Measurements from ENCODE around the gene ADRA2B. TPM values are rescaled to one million over a fixed set of nuclear protein-coding genes. Genes with fewer than 3 reads are reported as not detected.
"Not testable (repeated sequence)": the region's sequence is repeated elsewhere in the genome, so short reads cannot be mapped to it uniquely, and the experiment has no call there.

ADRA2B gene
- total and polyA plus RNA-seq, 2 experiments from 2014 or later, result 0.66 to 0.87 TPM

DNA sequence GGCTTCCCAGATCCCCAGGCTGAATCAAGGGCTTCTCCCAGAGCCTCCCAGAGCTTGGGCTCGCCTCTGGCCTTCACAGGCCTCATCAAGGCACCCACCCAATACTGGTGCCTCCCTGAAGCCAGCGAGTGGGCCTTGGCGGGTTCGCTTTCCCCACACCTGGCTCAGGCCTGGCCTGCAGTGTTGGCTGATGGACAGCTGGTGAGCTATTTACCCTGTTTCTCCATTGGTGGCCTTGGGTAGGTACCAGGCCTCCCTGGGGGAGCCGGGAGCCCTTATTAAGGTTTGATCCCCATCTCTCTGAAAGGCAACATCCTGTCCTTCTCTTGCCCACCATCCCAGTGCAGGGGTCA is 47.0 kb upstream of the ADRA2B start:
- no peaks in the 10 kb centered on the region for H3K79me2 ChIP-seq
- H4K20me1 ChIP-seq (ENCODE audit: insufficient read depth, poor library complexity, severe bottlenecking), result no peaks in the 10 kb centered on the region
- H3K27me3 ChIP-seq, result no peaks in the 10 kb centered on the region
- WGBS (ENCODE audit: low lambda C conversion rate, missing lambda C conversion rate), result 93% methylated on average over 5 of the region's 5 CpGs
- no peaks in the 10 kb centered on the region for H3K36me3 ChIP-seq (replicated peaks; ENCODE audit: insufficient read depth, low read depth)
- H3K9me2 ChIP-seq (replicated peaks; ENCODE audit: insufficient read depth), result no peaks in the 10 kb centered on the region
- H2AFZ ChIP-seq, result no peak overlapping the region
- H3K4me1 ChIP-seq (ENCODE audit: insufficient read depth), result no peaks in the 10 kb centered on the region
- TF ChIP-seq EZH2phosphoT487 (IDR thresholded peaks at IDR 0.05; ENCODE audit: low read depth, severe bottlenecking, unreplicated experiment) (no peak), EZH2 (IDR thresholded peaks at IDR 0.05; ENCODE audit: borderline replicate concordance) (no peak)
- TF ChIP-seq, protein P1, sequence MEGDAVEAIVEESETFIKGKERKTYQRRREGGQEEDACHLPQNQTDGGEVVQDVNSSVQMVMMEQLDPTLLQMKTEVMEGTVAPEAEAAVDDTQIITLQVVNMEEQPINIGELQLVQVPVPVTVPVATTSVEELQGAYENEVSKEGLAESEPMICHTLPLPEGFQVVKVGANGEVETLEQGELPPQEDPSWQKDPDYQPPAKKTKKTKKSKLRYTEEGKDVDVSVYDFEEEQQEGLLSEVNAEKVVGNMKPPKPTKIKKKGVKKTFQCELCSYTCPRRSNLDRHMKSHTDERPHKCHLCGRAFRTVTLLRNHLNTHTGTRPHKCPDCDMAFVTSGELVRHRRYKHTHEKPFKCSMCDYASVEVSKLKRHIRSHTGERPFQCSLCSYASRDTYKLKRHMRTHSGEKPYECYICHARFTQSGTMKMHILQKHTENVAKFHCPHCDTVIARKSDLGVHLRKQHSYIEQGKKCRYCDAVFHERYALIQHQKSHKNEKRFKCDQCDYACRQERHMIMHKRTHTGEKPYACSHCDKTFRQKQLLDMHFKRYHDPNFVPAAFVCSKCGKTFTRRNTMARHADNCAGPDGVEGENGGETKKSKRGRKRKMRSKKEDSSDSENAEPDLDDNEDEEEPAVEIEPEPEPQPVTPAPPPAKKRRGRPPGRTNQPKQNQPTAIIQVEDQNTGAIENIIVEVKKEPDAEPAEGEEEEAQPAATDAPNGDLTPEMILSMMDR (IDR thresholded peaks at IDR 0.05; ENCODE audit: poor library complexity), result no peak
- no peak overlapping the region for H3K4me3 ChIP-seq
- no peak overlapping the region for H3K27ac ChIP-seq
- DNase-seq (ENCODE audit: low spot score), result no peak
- no peak overlapping the region for H3K4me2 ChIP-seq
- H3K9me3 ChIP-seq (ENCODE audit: low read depth), result no peaks in the 10 kb centered on the region

DNA sequence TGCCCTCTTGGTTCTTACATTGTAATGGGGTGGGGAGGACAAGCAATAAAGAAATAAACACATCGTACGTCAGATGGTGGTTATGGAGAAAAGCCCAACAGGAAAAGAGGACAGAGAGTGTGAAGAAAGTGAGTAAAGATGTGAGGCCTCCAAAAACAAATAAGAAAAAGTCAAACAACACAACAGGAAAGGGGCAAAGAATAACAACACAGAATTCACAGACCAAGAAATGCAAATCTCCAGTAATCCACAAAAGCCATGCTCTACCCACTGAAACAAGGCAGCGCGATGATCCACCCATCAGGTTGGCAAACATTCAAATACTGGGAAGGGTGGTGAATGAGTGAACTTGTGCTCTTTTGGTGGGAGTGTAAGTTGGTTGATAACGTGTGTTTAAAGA is 45.5 kb upstream of the ADRA2B start:
- no peaks in the 10 kb centered on the region for H3K36me3 ChIP-seq (replicated peaks; ENCODE audit: insufficient read depth, low read depth)
- H4K20me1 ChIP-seq (ENCODE audit: insufficient read depth, poor library complexity, severe bottlenecking), result no peaks in the 10 kb centered on the region
- H3K4me1 ChIP-seq (ENCODE audit: insufficient read depth), result no peaks in the 10 kb centered on the region
- DNase-seq (ENCODE audit: low spot score), result no peak
- TF ChIP-seq, protein P1 (IDR thresholded peaks at IDR 0.05; ENCODE audit: poor library complexity), result no peak
- TF ChIP-seq EZH2phosphoT487 (IDR thresholded peaks at IDR 0.05; ENCODE audit: low read depth, severe bottlenecking, unreplicated experiment) (no peak), EZH2 (IDR thresholded peaks at IDR 0.05; ENCODE audit: borderline replicate concordance) (no peak)
- no peaks in the 10 kb centered on the region for H3K9me3 ChIP-seq (ENCODE audit: low read depth)
- H2AFZ ChIP-seq, result no peak overlapping the region
- no peak overlapping the region for H3K4me2 ChIP-seq
- H3K27ac ChIP-seq, result no peak overlapping the region
- no peaks in the 10 kb centered on the region for H3K9me2 ChIP-seq (replicated peaks; ENCODE audit: insufficient read depth)
- H3K79me2 ChIP-seq, result no peaks in the 10 kb centered on the region
- H3K4me3 ChIP-seq, result no peak overlapping the region
- WGBS (ENCODE audit: low lambda C conversion rate, missing lambda C conversion rate), result 65% methylated on average over 5 of the region's 5 CpGs
- no peaks in the 10 kb centered on the region for H3K27me3 ChIP-seq

DNA sequence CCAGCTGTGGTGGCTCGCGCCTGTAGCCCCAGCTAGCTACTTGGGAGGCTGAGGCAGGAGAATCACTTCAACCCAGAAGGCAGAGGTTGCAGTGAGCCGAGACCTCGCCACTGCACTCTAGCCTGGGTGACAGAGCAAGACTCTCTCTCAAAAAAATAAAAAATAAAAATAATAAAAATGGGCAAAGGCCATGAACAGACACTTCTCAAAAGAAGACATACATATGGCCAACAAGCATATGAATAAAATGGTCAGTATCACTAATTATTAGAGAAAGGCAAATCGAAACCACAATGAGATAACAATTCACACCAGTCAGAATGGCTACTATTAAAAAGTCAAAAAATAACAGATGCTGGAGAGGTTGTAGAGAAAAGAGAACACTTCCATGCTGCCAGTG is 44.0 kb upstream of the ADRA2B start:
- not testable (repeated sequence) for H3K27me3 ChIP-seq; H3K4me3 ChIP-seq; H2AFZ ChIP-seq; DNase-seq (ENCODE audit: low spot score); H3K9me3 ChIP-seq (ENCODE audit: low read depth); H3K4me1 ChIP-seq (ENCODE audit: insufficient read depth); H3K36me3 ChIP-seq (replicated peaks; ENCODE audit: insufficient read depth, low read depth); H3K9me2 ChIP-seq (replicated peaks; ENCODE audit: insufficient read depth); H3K4me2 ChIP-seq; H3K27ac ChIP-seq; H3K79me2 ChIP-seq; H4K20me1 ChIP-seq (ENCODE audit: insufficient read depth, poor library complexity, severe bottlenecking)
- WGBS (ENCODE audit: low lambda C conversion rate, missing lambda C conversion rate), result 94% methylated on average over 5 of the region's 5 CpGs

DNA sequence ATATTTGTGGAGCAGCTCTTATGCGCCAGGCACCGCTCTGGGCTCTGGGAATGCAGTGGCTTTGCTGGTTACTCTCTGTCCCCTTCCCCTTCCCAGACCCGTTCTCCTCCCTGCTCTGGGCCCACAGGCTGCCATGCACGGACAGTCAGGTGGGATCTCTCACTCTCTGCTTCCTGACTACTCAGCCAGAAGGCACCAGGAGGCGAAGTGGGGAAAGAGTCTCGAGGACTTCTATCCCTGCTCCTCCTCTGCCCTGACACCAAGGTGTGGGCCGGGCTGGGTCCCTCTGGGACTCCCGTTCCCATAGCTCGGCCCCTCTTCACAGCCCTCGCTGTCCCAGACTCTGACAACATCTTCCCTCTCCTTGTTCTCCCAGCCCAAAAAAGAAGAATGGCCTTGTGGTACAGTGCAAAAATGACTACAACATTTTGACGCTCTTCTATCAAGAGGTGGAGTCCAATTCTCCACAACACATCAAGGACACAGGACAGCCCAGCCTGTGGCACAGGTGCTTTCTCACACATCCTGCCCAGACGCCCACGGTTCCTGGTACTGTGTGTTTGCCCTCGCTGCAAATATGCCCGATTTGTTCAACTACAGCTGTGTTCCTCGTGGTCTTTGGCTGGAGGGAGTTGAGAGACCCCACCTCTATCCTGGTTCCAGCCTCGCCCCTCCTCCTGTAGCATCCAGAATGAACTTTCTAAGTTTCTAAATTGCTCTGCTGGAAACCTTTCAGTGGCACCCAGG is 42.9 kb upstream of the ADRA2B start:
- no peak for DNase-seq (ENCODE audit: low spot score)
- no peaks in the 10 kb centered on the region for H3K9me2 ChIP-seq (replicated peaks; ENCODE audit: insufficient read depth)
- H4K20me1 ChIP-seq (ENCODE audit: insufficient read depth, poor library complexity, severe bottlenecking), result no peaks in the 10 kb centered on the region
- TF ChIP-seq EZH2phosphoT487 (IDR thresholded peaks at IDR 0.05; ENCODE audit: low read depth, severe bottlenecking, unreplicated experiment) (no peak), EZH2 (IDR thresholded peaks at IDR 0.05; ENCODE audit: borderline replicate concordance) (no peak)
- TF ChIP-seq, protein P1 (IDR thresholded peaks at IDR 0.05; ENCODE audit: poor library complexity), result no peak
- 88% methylated on average over 17 of the region's 17 CpGs for WGBS (ENCODE audit: low lambda C conversion rate, missing lambda C conversion rate)
- H3K27ac ChIP-seq, result no peak overlapping the region
- H3K4me1 ChIP-seq (ENCODE audit: insufficient read depth), result no peaks in the 10 kb centered on the region
- H2AFZ ChIP-seq, result no peak overlapping the region
- no peak overlapping the region for H3K4me3 ChIP-seq
- no peaks in the 10 kb centered on the region for H3K27me3 ChIP-seq
- H3K9me3 ChIP-seq (ENCODE audit: low read depth), result no peaks in the 10 kb centered on the region
- H3K36me3 ChIP-seq (replicated peaks; ENCODE audit: insufficient read depth, low read depth), result no peaks in the 10 kb centered on the region
- no peaks in the 10 kb centered on the region for H3K79me2 ChIP-seq
- H3K4me2 ChIP-seq, result no peak overlapping the region
